HG03135 (cell line): ENCODE results near the gene TRIM28.
A peak's percentile ranks its signal among the peaks of the same experiment; 100 is the strongest.

Experiments
- ATAC-seq: cut with Tn5 transposase; IDR thresholded peaks from one replicate; pipeline ENCODE4 v1.9.1; 2021; ENCODE audit warnings: mild to moderate bottlenecking, moderate library complexity; ENCODE audit not compliant: unreplicated experiment

The TRIM28 gene

GRCh38 chr19:58559275-58560006 lies 15.6 kb downstream of the TRIM28 start:
- ATAC-seq: no peak

- ATAC-seq: no peak
Observed at GRCh38 chr19:58560007-58560887, 16.4 kb downstream of the TRIM28 start.

GRCh38 chr19:58560921-58561320 lies 17.1 kb downstream of the TRIM28 start:
- no peak for ATAC-seq

DNA sequence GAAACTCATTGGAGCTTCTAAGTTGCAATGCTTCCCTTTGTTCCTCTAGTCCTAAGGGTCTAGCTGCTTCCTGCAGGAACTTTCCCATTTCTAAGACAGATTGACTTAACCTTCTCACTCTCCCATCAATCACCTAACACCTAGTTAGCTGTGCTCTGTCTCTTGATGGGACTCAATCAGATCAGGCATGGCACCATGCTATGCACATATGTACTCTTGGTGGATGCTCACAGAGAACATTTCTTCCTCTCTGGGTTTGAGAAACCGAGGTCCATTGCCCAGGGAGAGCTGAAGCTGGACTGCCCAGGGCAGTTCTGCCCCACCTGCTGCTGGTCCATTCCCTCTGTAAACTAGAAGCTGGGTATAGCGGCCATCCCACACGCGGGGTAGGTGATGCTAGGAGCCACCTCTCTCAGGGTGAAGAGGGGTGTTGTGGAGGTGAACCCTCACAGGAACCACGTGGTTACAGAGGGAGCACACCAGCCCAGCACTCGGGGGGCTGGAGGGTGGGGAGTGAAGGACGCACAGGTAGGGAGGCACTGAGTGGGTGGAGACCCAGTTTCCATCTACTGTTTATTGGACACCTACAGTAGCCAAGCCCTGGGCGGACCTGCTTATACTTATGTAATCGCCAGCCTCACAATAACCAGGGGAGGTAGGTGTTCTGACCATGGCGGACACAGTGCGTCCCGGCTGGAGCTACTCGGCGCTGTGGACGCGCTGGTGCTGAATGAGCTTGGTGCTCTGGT lies 17.7 kb downstream of the TRIM28 start:
- no peak for ATAC-seq

- no peak for ATAC-seq
Observed at GRCh38 chr19:58562122-58563033, 18.5 kb downstream of the TRIM28 start.

- ATAC-seq: no peak
Observed at GRCh38 chr19:58563034-58563573, 19.2 kb downstream of the TRIM28 start.

DNA sequence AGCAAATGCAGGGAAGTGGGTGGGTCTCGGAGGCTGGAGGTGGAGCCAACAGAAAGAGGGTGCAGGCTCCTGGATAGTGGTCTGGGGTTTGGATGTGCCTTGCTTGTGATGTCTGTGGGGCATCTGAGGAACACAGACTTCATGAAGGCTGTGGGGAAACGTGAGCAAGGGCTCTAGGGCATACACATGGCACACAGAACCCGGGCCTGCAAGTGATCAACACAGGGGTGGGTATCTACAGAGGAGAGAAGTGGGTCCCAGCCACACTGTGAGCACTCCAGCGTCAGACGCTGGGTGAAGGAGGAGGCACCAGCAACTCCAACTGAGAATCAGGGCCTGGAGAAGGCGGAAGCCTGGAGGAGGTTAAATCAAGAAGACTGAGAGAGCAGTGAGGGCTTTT lies 20.0 kb downstream of the TRIM28 start:
- no peak for ATAC-seq

DNA sequence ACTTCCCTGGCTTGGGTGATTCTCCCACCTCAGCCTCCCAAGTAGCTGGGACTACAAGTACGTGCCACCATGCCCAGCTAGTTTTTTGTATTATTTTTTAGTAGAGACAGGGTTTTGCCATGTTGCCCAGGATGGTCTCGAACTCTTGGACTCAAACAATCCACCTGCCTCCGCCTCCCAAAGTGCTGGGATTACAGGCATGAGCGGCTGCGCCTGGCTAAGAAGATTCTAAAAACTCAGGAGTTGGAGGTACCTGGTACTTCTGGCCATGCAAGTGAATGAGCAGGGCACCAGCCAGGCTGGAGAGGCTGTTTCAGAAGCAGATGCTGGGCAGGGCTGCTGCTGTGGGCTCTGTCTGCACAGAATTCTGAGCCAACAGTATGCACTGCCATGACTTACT lies 23.1 kb downstream of the TRIM28 start:
- no peak for ATAC-seq

- ATAC-seq: no peak
Observed at GRCh38 chr19:58568453-58569130, 24.7 kb downstream of the TRIM28 start.

DNA sequence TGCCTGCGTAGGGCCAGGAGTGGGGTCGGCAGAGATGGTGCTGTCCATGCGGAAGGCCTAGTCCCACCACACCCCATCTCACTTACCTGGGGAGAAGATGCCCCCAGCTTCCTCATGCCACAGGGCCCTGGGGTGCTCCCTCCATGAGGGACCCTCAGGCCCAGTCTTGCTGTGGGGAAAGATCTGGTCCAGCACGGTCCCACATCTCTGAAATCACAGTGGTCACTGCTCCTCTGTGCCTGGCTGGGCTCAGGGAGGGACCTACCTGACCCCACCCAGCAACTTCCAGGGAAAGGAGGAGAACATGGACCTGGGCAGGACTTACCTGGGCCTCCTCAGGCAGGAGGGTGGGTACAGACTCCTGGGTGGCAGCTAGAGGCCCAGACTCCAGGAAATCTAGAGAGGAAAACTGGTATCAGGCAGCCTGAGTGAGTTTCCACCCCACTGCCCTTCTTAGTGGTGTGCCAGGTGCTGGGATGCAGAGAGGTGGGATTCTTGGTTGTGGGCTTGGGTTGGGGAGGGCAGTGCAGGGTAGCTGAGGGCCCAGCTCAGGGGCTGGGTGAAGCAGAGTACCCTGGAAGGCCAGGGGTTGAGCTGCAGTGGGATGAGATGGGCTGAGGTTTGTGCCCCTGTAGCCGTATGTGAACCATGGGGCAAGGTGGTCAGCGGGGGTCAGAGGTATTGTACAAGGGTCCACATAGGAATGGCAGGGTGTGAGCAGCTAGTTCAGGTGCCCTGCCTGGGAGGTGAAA lies 25.5 kb downstream of the TRIM28 start:
- no peak for ATAC-seq

DNA sequence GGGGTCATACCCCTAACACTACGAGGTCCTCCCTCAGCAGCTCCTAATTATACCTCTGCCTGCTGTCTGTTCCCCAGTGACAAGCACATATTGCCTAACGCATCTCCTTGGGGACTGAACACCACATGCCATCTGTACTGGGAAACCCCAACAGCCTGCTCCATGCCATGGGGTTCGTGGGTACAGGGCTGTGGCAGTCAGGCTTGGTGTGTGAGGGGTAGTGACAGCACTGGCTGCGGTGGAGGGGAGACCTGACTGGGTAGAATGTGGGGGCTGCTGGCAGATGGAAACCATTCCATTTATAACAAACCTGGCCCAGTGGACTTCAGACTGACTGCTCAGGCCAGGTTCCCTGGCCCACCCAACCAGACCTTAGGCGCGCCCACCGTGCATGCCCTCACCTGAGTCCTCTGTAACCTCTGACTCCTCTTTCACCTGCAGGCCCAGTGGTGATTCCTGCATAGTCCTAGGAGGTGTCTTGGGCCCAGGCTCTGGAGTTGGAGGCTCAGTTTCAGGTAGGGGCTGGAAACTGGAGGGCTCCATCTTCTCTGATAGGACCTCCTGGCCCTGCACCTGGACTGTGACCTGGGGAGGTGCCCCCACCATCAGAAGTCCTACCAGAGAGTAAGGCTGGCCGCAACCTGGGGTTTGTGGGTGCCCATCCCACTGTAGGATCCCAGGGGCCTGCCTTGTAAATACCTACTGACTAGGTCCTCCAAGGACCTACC lies 26.2 kb downstream of the TRIM28 start:
- no peak for ATAC-seq

DNA sequence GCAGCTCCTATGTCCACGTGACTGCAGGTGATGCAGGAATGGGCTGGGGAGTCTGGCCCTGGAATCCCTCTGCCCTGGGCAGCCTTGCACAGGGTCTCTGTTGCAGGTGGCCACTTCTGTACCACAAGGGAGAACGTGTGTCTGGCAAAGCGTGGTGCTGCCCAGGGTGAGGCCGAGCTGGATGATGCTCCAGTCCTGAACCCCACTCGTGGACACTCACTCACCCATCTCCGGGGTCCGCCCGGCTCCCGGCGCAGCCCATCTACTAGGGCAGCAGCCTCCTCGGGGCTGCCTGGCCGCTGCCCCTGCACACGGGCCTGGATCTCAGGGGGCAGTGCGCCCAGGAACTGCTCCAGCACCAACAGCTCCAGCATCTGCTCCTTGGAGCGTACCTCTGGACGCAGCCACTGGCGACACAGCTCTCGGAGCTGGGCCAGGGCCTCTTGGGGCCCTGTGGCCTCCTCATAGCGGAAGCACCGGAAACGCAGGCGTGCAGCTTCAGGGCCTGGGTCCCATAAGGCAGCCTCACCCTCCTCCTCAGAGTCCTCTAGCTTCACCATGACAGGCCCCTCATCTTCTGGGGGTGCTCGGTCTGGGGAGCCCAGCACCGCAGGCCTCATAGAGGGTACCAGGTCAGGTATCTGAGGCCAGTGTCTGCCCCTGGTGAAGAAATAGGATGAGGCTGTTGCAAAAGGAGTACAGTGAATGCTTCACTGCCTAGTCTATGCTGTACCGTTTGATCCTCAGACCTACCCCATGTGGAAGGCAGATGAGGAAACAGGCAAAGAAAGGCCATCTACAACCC lies 27.1 kb downstream of the TRIM28 start:
- ATAC-seq: no peak

GRCh38 chr19:58571575-58571947 lies 27.7 kb downstream of the TRIM28 start:
- ATAC-seq: no peak

DNA sequence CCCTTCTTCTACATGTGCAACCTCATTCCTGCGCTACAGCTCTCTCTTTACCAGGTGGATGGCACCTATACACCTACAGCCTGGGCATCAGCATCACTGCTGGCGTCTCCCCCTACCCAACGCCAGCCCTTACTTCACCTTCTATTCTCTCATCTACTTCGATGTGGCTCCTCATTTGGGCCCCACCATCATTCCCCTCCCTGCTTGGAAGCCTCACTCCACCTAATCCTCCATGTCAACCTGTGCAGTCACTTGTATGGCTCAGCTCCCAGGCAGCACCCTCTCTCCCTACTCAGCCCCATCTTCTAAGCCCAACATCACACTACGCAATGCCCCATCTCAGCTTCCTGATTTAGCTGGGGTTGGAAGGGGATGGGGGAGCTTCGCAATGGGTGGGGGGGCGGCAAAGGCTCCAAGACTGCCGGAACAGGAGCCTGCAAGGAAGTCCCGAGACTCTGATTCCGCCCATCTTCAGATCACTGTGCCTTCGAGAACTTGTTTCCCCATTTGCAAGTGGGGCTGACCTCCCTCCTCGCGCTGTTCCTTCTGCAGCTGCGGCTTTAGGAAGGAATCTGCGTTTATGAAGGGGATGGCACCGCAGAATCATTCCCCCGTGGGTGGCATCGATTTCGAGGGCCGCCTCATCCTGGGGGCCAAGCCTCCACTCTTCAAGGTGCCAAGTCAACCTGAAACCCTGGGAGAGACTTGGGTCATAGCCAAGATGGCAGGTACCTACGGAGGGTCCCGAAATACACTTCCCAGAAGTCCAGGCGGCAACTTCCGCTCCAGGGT lies 28.4 kb downstream of the TRIM28 start:
- ATAC-seq: no peak

- peak; percentile 55 for ATAC-seq
Observed at GRCh38 chr19:58572818-58573657, 29.2 kb downstream of the TRIM28 start, which contains the start of gene MZF1. MZF1 (minus strand) TSS chr19:58573335; CDS start chr19:58571389, 1,946 bp downstream.
